Measurements from ENCODE around the gene OSBPL10. TPM values are rescaled to one million over a fixed set of nuclear protein-coding genes. Genes with fewer than 3 reads are reported as not detected.
"Not testable (repeated sequence)": the region's sequence is repeated elsewhere in the genome, so short reads cannot be mapped to it uniquely, and the experiment has no call there.

Gene OSBPL10
- total and polyA plus RNA-seq, 2 donors (not counting 1 experiment from before 2014, with no cell fraction given) = 88.5 to 310 TPM

DNA sequence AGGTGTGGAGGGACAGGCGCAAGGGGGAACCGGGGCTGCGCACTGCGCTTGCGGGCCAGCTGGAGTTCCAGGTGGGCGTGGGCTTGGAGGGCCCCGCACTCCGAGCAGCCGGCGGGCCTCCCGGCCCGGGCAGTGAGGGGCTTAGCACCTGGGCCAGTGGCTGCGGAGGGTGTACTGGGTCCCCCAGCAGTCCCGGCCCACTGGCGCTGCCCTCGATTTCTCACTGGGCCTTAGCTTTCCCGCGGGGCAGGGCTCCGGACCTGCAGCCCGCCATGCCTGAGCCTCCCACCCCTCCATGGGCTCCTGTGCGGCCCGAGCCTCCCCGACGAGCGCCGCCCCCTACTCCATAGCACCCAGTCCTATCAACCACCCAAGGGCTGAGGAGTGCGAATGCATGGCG is 111.0 kb downstream of the OSBPL10 start:
- peaks cover 13% of the 10 kb centered on the region for H4K20me1 ChIP-seq (ENCODE audit: control insufficient read depth, insufficient read depth, low read length, poor library complexity, severe bottlenecking)
- ChIA-PET CTCF (interaction anchor here (1.2 kb wide), 1 partner anchor 12 kb away, joined by 3 read pairs; no protein-coding TSS in a partner anchor), POLR2A (interaction anchor here (0.9 kb wide), 1 partner anchor 8 kb away, joined by 3 read pairs; no protein-coding TSS in a partner anchor)
- H3K4me1 ChIP-seq (ENCODE audit: control insufficient read depth in 2 of 2, insufficient read depth in 2 of 2, low read length in 2 of 2); H3K27me3 Mint-ChIP-seq; H3K27me3 ChIP-seq (replicated peaks in 1 of 4; ENCODE audit: control extremely low read depth in 1 of 4, control insufficient read depth in 3 of 4, insufficient read depth in 4 of 4, low read length in 3 of 4); intact Hi-C loops (cut with micrococcal nuclease); H3K27ac Mint-ChIP-seq; DNase-seq; H3K9me3 Mint-ChIP-seq (ENCODE audit: insufficient read depth); H3K9ac ChIP-seq (ENCODE audit: low read length); H3K9me3 ChIP-seq (ENCODE audit: control extremely low read depth in 1 of 3, control insufficient read depth in 2 of 3, insufficient read depth in 1 of 3, low read length in 2 of 3); H3K4me2 ChIP-seq (replicated peaks; ENCODE audit: low read depth, low read length, poor library complexity, severe bottlenecking); ATAC-seq (ENCODE audit: low read depth); H2AFZ ChIP-seq (ENCODE audit: insufficient read depth, low read depth, low read length, poor library complexity, severe bottlenecking); H3K4me3 Mint-ChIP-seq; H3K4me3 ChIP-seq (ENCODE audit: control extremely low read depth in 1 of 5, extremely low read depth in 1 of 5, insufficient read depth in 1 of 5, low read depth in 2 of 5, low read length in 4 of 5); H3K27ac ChIP-seq (ENCODE audit: low read length in 2 of 2): not testable (repeated sequence)
- peaks cover 29% of the 10 kb centered on the region for H3K4me1 Mint-ChIP-seq
- WGBS (ENCODE audit: insufficient coverage) = 98% methylated on average over 28 of the region's 28 CpGs
- peaks cover 0 to 57% of the 10 kb centered on the region in 2 experiments for H3K36me3 ChIP-seq (replicated peaks in 1 of 2; ENCODE audit: control extremely low read depth in 1 of 2, control insufficient read depth in 1 of 2, extremely low read depth in 1 of 2, insufficient read depth in 2 of 2, low read length in 1 of 2)
- H3K79me2 ChIP-seq (ENCODE audit: control insufficient read depth, insufficient read depth, low read length) = peaks cover 72% of the 10 kb centered on the region

DNA sequence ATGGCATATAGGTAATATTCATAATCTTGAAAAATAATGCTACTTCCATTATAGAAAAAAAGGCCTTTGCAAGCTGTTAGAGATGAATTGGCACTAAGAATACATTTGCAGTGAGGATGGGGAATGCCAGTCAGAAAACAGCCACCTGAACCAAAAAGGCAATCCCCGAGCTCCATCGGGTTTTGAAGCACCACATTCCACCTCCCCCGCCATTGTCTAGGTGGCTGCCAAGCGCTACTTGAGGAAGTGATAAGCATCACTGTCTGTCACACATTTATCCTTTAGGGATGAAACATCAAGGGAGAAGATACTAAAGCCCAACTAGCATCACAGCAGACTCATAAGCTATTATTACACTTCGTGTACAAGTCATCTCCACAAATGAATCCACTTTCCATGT is 112.8 kb downstream of the OSBPL10 start:
- TF ChIP-seq EZH2 (IDR thresholded peaks at IDR 0.05; ENCODE audit: borderline replicate concordance, insufficient read depth, low read depth, low read length, poor library complexity, severe bottlenecking) = no peak
- TF ChIP-seq, protein P1, sequence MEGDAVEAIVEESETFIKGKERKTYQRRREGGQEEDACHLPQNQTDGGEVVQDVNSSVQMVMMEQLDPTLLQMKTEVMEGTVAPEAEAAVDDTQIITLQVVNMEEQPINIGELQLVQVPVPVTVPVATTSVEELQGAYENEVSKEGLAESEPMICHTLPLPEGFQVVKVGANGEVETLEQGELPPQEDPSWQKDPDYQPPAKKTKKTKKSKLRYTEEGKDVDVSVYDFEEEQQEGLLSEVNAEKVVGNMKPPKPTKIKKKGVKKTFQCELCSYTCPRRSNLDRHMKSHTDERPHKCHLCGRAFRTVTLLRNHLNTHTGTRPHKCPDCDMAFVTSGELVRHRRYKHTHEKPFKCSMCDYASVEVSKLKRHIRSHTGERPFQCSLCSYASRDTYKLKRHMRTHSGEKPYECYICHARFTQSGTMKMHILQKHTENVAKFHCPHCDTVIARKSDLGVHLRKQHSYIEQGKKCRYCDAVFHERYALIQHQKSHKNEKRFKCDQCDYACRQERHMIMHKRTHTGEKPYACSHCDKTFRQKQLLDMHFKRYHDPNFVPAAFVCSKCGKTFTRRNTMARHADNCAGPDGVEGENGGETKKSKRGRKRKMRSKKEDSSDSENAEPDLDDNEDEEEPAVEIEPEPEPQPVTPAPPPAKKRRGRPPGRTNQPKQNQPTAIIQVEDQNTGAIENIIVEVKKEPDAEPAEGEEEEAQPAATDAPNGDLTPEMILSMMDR (IDR thresholded peaks at IDR 0.05) = no peak
- H3K9ac ChIP-seq (ENCODE audit: low read length) = no peak overlapping the region
- no peaks in the 10 kb centered on the region for H3K27me3 Mint-ChIP-seq
- H2AFZ ChIP-seq (ENCODE audit: insufficient read depth, low read depth, low read length, poor library complexity, severe bottlenecking) = no peak overlapping the region
- H3K4me1 Mint-ChIP-seq = peaks cover 32% of the 10 kb centered on the region
- H3K36me3 ChIP-seq (replicated peaks in 1 of 2; ENCODE audit: control extremely low read depth in 1 of 2, control insufficient read depth in 1 of 2, extremely low read depth in 1 of 2, insufficient read depth in 2 of 2, low read length in 1 of 2) = peaks cover 2 to 60% of the 10 kb centered on the region in 2 experiments
- H3K4me1 ChIP-seq (ENCODE audit: control insufficient read depth in 2 of 2, insufficient read depth in 2 of 2, low read length in 2 of 2) = peaks cover 0 to 5% of the 10 kb centered on the region in 2 donors
- H3K27ac Mint-ChIP-seq = no peak overlapping the region
- ChIA-PET POLR2A (no interaction called here), CTCF (interaction anchor here (1.4 kb wide), 1 partner anchor 8 kb away, joined by 3 read pairs; no protein-coding TSS in a partner anchor)
- no peak overlapping the region for H3K27ac ChIP-seq (ENCODE audit: low read length in 2 of 2)
- peaks cover 0 to 4% (median 0%) of the 10 kb centered on the region in 3 donors for H3K9me3 ChIP-seq (ENCODE audit: control extremely low read depth in 1 of 3, control insufficient read depth in 2 of 3, insufficient read depth in 1 of 3, low read length in 2 of 3)
- WGBS (ENCODE audit: insufficient coverage) = 100% methylated on average over 1 of the region's 5 CpGs
- H3K4me2 ChIP-seq (replicated peaks; ENCODE audit: low read depth, low read length, poor library complexity, severe bottlenecking) = no peak overlapping the region
- no peaks in the 10 kb centered on the region for H3K9me3 Mint-ChIP-seq (ENCODE audit: insufficient read depth)
- no peak overlapping the region for H3K4me3 Mint-ChIP-seq
- peaks cover 18% of the 10 kb centered on the region for H4K20me1 ChIP-seq (ENCODE audit: control insufficient read depth, insufficient read depth, low read length, poor library complexity, severe bottlenecking)
- H3K79me2 ChIP-seq (ENCODE audit: control insufficient read depth, insufficient read depth, low read length) = peaks cover 84% of the 10 kb centered on the region
- no peaks in the 10 kb centered on the region for H3K27me3 ChIP-seq (replicated peaks in 1 of 4; ENCODE audit: control extremely low read depth in 1 of 4, control insufficient read depth in 3 of 4, insufficient read depth in 4 of 4, low read length in 3 of 4)
- DNase-seq (no peak), ATAC-seq (ENCODE audit: low read depth) (no peak)
- intact Hi-C loops (cut with micrococcal nuclease) = no loop called here
- H3K4me3 ChIP-seq (ENCODE audit: control extremely low read depth in 1 of 5, extremely low read depth in 1 of 5, insufficient read depth in 1 of 5, low read depth in 2 of 5, low read length in 4 of 5) = no peak overlapping the region

Data from B cell (primary cell).